PC-3 (cell line): ENCODE results near the gene ATF6B.

Source experiments
- EZH2 ChIP-seq: fragments of 300-600 bp; sonication (generic); IDR thresholded peaks from one replicate; pipeline ENCODE4 v1.6.1; 2017; ENCODE audit warnings: antibody characterized with exemption, mild to moderate bottlenecking, low read length; ENCODE audit not compliant: unreplicated experiment
- TF ChIP-seq, protein P1 (sequence below): fragments of 300-600 bp; sonication (generic); conservative IDR thresholded peaks from 2 replicates; pipeline ENCODE4 v1.5.1; 2017; ENCODE audit warnings: antibody characterized with exemption, low read depth, mild to moderate bottlenecking, low read length

DNA sequence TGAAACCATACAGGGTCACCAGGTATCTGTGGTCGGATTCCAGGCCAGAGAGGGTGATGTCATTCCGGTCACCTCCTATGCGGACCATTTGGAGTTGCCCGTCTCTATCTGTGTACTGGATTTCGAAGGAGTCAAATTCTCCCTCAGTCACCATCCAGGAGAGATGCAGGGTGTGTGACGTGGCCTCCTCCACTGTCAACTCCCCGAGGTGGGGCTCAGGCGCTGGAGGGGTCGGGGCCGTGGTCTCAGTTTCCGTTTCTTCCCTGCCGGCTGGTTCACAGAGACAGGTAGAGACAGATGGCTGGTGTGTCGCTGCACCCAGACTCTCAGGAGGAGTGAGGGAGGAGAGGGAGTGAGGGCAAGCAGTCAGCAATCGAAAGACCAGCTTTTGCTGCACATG, 59.2 kb downstream of the ATF6B start:
- TF ChIP-seq, protein P1, sequence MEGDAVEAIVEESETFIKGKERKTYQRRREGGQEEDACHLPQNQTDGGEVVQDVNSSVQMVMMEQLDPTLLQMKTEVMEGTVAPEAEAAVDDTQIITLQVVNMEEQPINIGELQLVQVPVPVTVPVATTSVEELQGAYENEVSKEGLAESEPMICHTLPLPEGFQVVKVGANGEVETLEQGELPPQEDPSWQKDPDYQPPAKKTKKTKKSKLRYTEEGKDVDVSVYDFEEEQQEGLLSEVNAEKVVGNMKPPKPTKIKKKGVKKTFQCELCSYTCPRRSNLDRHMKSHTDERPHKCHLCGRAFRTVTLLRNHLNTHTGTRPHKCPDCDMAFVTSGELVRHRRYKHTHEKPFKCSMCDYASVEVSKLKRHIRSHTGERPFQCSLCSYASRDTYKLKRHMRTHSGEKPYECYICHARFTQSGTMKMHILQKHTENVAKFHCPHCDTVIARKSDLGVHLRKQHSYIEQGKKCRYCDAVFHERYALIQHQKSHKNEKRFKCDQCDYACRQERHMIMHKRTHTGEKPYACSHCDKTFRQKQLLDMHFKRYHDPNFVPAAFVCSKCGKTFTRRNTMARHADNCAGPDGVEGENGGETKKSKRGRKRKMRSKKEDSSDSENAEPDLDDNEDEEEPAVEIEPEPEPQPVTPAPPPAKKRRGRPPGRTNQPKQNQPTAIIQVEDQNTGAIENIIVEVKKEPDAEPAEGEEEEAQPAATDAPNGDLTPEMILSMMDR = no peak
- no peak for TF ChIP-seq EZH2
